Ectodermal cell (in vitro differentiated cells): Measurements from ENCODE around the gene KMO.

ENCODE experiments used
- H3K27ac ChIP-seq: 2 replicates; pipeline ENCODE4 v1.7.0; 2013; ENCODE audit warnings: mild to moderate bottlenecking, low read depth, low read length; ENCODE audit not compliant: insufficient read depth, poor library complexity, severe bottlenecking
- H3K27me3 ChIP-seq: 2 replicates; pipeline ENCODE4 v1.7.0; 2013; ENCODE audit warnings: mild to moderate bottlenecking, low read length; ENCODE audit not compliant: insufficient read depth, control insufficient read depth, poor library complexity, severe bottlenecking
- H3K36me3 ChIP-seq: one replicate; pipeline ENCODE4 v1.7.0; 2013; ENCODE audit warnings: low read length; ENCODE audit not compliant: control insufficient read depth, insufficient read depth
- H3K4me1 ChIP-seq: one replicate; pipeline ENCODE4 v1.7.0; 2013; ENCODE audit warnings: low read length; ENCODE audit not compliant: control insufficient read depth, insufficient read depth
- H3K4me3 ChIP-seq: 2 replicates; pipeline ENCODE4 v1.7.0; 2013; ENCODE audit warnings: low read depth, low read length, control low read depth; ENCODE audit not compliant: insufficient read depth
- H3K9me3 ChIP-seq: 2 replicates; pipeline ENCODE4 v1.7.0; 2013; ENCODE audit warnings: mild to moderate bottlenecking, low read length, moderate library complexity; ENCODE audit not compliant: control insufficient read depth
- WGBS, 2 experiments: methylation state at CpG; one replicate each; pipeline ENCODE4 v1.1.7; 2013; ENCODE audit warnings: missing lambda C conversion rate in 2 of 2; 5-methylcytosine and 5-hydroxymethylcytosine counted together

KMO gene

GRCh38 chr1:241617426-241617825, 85.2 kb downstream of the KMO start:
- Histone ChIP-seq H3K9me3 (no peaks in the 10 kb centered on the region), H3K27ac (no peak overlapping the region), H3K4me3 (no peak overlapping the region), H3K36me3 (no peaks in the 10 kb centered on the region), H3K27me3 (no peaks in the 10 kb centered on the region), H3K4me1 (peaks cover 2% of the 10 kb centered on the region)
- 92 to 99% methylated on average over 7 of the region's 7 CpGs for WGBS, 2 experiments

- H3K4me3 ChIP-seq, result no peak overlapping the region
- WGBS, 2 experiments, result 96 to 98% methylated on average over 4 to 5 of the region's 5 CpGs
Measured at GRCh38 chr1:241622669-241623068, 90.5 kb downstream of the KMO start.

GRCh38 chr1:241624935-241625334, 92.8 kb downstream of the KMO start:
- 96 to 100% methylated on average over 2 of the region's 2 CpGs for WGBS, 2 experiments
- Histone ChIP-seq H3K36me3 (no peaks in the 10 kb centered on the region), H3K9me3 (no peaks in the 10 kb centered on the region), H3K27ac (no peak overlapping the region), H3K27me3 (no peaks in the 10 kb centered on the region), H3K4me3 (no peak overlapping the region), H3K4me1 (no peaks in the 10 kb centered on the region)

More at GRCh38 chr1:241622669-241623068, 90.5 kb downstream of the KMO start:
- Histone ChIP-seq H3K27ac (no peak overlapping the region), H3K27me3 (no peaks in the 10 kb centered on the region), H3K9me3 (no peaks in the 10 kb centered on the region), H3K36me3 (no peaks in the 10 kb centered on the region), H3K4me1 (no peaks in the 10 kb centered on the region)

GRCh38 chr1:241627453-241628259, 95.5 kb downstream of the KMO start:
- 84 to 86% methylated on average over 6 to 8 of the region's 9 CpGs for WGBS, 2 experiments
- Histone ChIP-seq H3K27me3 (no peaks in the 10 kb centered on the region), H3K27ac (no peak overlapping the region), H3K9me3 (no peaks in the 10 kb centered on the region), H3K4me3 (no peak overlapping the region), H3K4me1 (no peaks in the 10 kb centered on the region), H3K36me3 (peaks cover 4% of the 10 kb centered on the region)

- Histone ChIP-seq H3K4me3 (no peak overlapping the region), H3K36me3 (peaks cover 7% of the 10 kb centered on the region), H3K27me3 (no peaks in the 10 kb centered on the region), H3K4me1 (no peaks in the 10 kb centered on the region), H3K9me3 (no peaks in the 10 kb centered on the region), H3K27ac (no peak overlapping the region)
Measured at GRCh38 chr1:241630005-241630404, 97.8 kb downstream of the KMO start.

GRCh38 chr1:241630476-241630875, 98.3 kb downstream of the KMO start:
- Histone ChIP-seq H3K27me3 (no peaks in the 10 kb centered on the region), H3K27ac (no peak overlapping the region), H3K36me3 (peaks cover 12% of the 10 kb centered on the region), H3K4me1 (no peaks in the 10 kb centered on the region), H3K9me3 (no peaks in the 10 kb centered on the region), H3K4me3 (no peak overlapping the region)
- 92 to 100% methylated on average over 1 of the region's 1 CpG for WGBS, 2 experiments

GRCh38 chr1:241630899-241631298, 98.7 kb downstream of the KMO start:
- WGBS, 2 experiments, result 83 to 95% methylated on average over 1 to 2 of the region's 2 CpGs

GRCh38 chr1:241631674-241632073, 99.5 kb downstream of the KMO start:
- 72 to 78% methylated on average over 5 of the region's 5 CpGs for WGBS, 2 experiments
- Histone ChIP-seq H3K9me3 (no peaks in the 10 kb centered on the region), H3K27ac (no peak overlapping the region), H3K4me1 (no peaks in the 10 kb centered on the region), H3K4me3 (no peak overlapping the region), H3K27me3 (no peaks in the 10 kb centered on the region), H3K36me3 (peaks cover 12% of the 10 kb centered on the region)

More at GRCh38 chr1:241630899-241631298, 98.7 kb downstream of the KMO start:
- Histone ChIP-seq H3K4me1 (no peaks in the 10 kb centered on the region), H3K27me3 (no peaks in the 10 kb centered on the region), H3K27ac (no peak overlapping the region), H3K9me3 (no peaks in the 10 kb centered on the region), H3K36me3 (peaks cover 12% of the 10 kb centered on the region), H3K4me3 (no peak overlapping the region)

- no peaks in the 10 kb centered on the region for H3K27me3 ChIP-seq
- no peak overlapping the region for H3K27ac ChIP-seq
- 94 to 100% methylated on average over 1 to 3 of the region's 3 CpGs for WGBS, 2 experiments
- H3K4me1 ChIP-seq, result peaks cover 8% of the 10 kb centered on the region
- H3K9me3 ChIP-seq, result no peaks in the 10 kb centered on the region
- no peak overlapping the region for H3K4me3 ChIP-seq
- peaks cover 12% of the 10 kb centered on the region for H3K36me3 ChIP-seq
Measured at GRCh38 chr1:241632987-241633386, 100.8 kb downstream of the KMO start.

- WGBS, 2 experiments, result 96 to 99% methylated on average over 3 to 4 of the region's 4 CpGs
- no peak overlapping the region for H3K27ac ChIP-seq
- H3K9me3 ChIP-seq, result no peaks in the 10 kb centered on the region
- H3K4me1 ChIP-seq, result peaks cover 12% of the 10 kb centered on the region
- H3K27me3 ChIP-seq, result no peaks in the 10 kb centered on the region
- peaks cover 12% of the 10 kb centered on the region for H3K36me3 ChIP-seq
- H3K4me3 ChIP-seq, result no peak overlapping the region
Measured at GRCh38 chr1:241635556-241636152, 103.5 kb downstream of the KMO start.
